ENCODE measurements around the gene ANGPTL2.

The ANGPTL2 gene

DNA sequence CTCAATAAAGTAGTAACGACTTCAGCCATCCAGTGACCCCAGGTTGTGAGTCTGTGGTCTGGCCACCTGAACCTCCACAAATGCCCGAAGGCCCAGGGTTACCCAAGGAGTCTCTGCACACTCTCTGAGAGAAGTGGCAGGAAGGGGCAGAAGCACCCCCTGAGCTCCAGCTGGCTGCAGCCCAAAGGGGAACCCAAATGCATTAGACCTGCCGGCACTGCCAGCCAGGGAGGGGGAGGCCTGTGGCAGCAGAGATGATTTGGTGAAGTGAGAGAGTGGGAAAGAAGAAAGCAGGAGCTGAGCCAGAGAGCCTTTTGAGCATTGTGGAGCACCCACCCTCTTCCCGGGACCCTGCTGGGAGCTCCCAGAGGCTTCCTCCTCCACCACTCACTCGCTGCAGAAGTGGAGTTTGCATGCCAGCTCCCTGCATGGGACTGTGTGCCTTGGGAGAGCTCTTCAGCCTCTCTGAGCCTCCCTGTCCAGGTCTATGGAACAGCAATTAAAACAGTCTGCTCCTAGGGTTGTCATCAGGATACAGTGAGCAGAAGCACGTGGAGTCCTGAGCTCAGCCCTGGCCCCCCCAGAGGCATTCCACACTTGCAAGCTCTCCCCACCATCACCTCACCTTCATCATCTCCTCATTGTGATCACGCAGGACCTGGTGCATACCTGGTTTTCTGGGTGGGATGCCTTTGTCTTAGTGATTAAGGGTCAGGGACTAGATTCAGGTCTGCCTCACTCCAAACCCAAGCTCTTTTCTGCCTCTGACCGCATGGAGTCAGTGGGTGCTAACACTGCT, 13.8 kb upstream of the ANGPTL2 start:
- no peak for DNase-seq (ENCODE audit: low spot score)

- DNase-seq (ENCODE audit: low spot score) = no peak
These were observed 12.8 kb upstream of the ANGPTL2 start for GRCh38 chr9:127135056-127135745.

GRCh38 chr9:127133739-127134167, 11.3 kb upstream of the ANGPTL2 start:
- DNase-seq (ENCODE audit: low spot score) = no peak

- DNase-seq (ENCODE audit: low spot score) = no peak
These were observed 10.6 kb upstream of the ANGPTL2 start for GRCh38 chr9:127132921-127133647.

DNA sequence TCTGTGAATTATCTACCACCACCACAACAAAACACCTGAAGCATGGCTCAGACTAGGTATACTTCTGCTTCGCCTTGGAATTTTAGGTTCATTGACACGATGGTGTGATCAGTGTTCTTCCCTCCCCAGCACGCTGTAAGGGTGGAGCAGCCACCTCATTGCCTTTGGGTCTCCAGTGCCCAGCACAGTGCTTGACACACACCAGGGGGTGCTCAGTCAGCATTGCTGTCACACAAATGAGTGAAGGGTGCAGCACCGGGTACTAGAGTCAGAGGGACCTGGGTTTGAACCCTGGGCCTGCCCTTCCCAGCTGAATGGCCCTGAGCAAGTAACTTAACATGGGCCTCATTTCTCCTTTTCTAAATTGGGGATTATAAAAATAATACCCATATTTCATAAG, 9.9 kb upstream of the ANGPTL2 start:
- no peak for DNase-seq (ENCODE audit: low spot score)

DNA sequence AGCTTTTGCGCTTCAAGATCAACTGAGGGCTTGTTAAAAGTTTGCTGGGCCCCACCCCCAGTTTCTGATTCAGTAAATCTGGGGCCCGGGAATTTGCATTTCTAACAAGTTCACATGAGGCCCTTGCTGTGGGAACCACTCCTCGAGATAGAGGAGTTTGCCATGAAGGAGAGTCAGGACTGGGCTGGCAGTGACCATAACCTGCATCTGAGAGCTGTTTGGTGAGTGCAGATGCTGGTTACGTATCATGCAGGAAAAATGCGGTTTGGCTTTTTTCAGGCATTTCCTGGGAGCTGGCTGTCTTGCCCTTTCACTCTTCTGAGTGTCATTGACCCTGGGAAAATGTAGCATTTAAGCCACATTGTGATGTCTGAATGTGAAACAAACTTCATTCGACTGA, 9.4 kb upstream of the ANGPTL2 start:
- DNase-seq (ENCODE audit: low spot score) = no peak

GRCh38 chr9:127130661-127131538, 8.5 kb upstream of the ANGPTL2 start:
- DNase-seq (ENCODE audit: low spot score) = no peak

GRCh38 chr9:127130235-127130634, 7.8 kb upstream of the ANGPTL2 start:
- no peak for DNase-seq (ENCODE audit: low spot score)

- DNase-seq (ENCODE audit: low spot score) = no peak
These were observed 7.3 kb upstream of the ANGPTL2 start for GRCh38 chr9:127129718-127130085.

GRCh38 chr9:127129073-127129717, 6.8 kb upstream of the ANGPTL2 start:
- no peak for DNase-seq (ENCODE audit: low spot score)

GRCh38 chr9:127128341-127129072, 6.1 kb upstream of the ANGPTL2 start:
- no peak for DNase-seq (ENCODE audit: low spot score)

DNA sequence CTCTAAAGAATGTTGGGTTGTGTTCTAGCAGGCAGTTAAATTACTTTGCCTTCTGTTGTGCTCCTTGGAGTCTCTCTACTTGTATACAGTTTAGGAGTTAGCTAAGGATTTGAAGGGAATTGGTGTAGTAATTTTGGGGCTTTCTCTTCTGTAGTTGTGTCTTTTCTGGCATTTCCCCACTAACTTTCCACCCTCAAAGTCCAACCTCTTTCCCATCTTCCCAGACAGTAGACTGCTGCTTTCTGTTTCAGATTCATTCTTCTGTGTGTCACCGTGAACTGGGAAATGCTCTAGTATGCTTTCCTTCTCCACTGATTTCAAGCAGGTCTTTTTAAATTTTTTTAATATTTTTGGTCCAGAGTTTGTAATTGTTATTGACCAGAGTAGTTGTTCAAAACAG, 4.5 kb upstream of the ANGPTL2 start:
- no peak for DNase-seq (ENCODE audit: low spot score)

DNA sequence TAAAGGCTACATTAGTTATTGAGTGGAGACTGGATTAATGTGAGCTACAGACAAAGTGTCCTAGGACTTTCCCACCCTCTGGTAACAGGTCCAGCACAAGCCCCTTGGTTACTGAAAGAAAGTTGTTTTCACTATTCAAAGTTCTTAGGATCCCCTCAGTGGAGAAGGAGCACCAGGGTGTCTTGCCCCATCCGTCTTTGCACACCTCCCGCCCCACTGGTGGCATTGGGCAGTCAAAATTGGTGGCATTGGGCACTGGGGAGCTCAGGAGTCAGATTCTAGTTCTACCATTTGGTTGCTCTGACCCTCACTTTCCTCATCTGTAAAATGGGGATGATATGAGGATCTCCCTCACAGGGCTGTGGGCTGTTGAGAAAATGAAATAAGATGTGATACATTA, 2.4 kb upstream of the ANGPTL2 start:
- DNase-seq (ENCODE audit: low spot score) = no peak

DNA sequence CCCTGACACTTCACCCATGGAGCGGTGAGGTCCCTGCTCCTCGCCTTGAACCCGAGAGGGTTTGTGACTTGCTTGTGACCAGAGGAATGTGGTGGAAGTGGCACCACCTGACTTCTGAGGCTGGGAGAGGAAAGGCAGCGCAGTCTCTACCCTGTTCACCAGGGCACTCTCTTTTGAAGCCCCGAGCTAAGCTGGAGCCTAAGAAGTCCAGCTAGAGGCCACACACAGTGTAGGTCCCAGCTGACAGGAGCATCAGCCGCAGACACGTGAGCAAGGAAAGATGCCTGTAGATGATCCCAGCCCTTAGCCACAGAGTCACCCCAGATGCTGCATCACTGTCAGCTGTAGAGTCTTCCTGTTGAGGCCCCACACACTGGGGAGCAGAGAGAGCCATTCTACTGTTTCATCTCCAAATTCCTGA, 1.7 kb upstream of the ANGPTL2 start:
- DNase-seq (ENCODE audit: low spot score) = no peak

DNA sequence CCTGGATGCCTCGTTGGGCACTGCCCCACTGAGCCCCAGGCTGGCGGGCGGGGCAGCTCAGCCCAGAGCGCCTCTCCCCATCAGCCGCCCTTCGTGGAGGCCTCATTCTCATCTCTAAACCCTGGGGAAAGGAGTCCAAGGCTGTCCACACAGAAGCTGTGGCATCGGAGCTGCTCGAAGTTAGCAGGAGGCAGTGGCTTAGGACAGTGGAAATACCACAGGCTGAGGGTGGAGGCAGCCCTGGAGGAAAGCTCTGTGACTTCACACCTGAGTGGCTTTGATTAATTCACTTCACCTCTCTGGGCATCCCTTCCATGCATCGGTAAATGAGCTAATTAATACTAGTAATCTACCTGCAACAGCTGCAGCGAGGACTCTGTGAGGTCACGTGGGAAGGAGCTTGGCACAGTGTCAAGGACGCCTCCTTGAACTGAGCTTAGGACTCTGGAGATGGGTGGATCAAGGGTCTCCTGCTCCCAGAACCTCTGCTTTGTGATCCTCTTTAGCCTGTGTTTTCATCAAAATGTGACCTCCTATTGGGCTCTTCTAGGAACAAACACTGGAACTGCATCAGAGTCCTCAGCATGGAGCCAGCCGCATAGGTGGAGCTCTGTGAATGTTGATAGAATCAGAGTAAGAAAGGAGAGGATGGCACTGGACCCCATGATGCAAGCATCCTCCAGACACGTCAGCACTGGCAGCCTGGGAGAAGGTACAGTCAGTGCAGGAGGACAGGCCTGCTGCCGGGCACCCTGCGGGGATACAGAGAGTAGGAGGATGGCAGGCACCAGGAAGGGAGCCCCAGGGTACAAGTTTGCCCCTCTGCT, 842 bp upstream of the ANGPTL2 start:
- DNase-seq (ENCODE audit: low spot score) = no peak

DNA sequence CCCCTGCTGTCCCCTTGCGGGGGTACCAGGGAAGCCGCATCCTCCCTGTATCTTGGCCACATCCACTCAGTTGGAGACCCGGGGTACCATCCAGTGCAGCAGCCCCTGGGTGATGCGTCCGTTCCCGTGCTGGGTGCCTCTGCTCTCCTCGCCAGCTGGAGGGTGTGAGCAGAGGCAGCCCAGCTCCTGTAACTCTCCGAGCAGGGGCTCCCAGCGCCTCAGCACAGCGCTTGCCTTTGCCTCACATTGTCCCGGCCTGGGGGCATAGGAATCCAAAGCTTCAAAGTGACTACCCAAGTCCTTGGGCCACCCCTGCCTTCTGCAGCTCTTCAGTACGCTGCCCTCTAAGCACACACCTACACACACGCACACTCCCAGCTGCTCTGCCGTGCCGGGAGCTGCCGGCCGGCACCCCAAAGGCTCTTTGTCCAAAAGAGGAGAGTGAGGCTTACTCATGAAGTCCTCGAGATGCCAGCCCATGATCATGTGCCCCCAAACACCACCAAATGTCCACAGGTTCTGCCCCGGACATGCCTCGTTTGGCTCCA, 733 bp downstream of the ANGPTL2 start:
- DNase-seq (ENCODE audit: low spot score) = no peak

- DNase-seq (ENCODE audit: low spot score) = no peak
These were observed 3.1 kb downstream of the ANGPTL2 start for GRCh38 chr9:127119320-127119709.

DNA sequence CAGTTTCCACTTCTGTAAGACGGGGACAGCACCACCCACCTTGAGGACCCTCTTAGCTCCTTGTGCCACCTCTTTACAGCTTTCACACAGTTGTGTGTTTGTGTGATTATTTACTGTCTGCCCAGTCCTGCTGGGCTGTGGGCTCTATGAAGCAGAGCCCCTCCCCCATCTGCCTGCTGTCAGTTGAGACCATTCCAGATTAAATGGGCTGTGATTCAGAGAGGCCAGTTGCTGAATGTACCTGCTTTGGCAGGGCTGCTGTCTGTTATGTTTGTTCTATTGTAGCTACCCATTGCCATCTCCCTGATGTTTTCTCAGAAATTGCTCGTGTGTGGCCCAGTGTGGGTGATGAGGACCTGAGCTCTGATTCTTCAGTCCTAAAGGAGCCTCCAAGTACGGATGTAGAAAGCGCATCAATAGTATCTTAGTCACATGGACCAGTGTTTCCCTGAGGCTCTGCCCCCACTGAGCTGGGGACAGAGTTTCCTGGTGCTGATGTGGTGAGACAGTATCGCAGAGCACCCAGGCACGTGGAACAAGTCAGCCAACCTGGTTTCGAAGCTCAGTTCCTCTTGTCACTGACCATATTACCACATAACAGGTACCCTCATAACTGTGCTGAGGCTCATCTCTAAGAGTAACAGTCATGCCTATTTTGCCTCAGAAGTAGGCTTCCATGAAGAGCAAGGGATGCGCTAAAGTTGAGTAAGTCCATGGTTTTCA, 3.7 kb downstream of the ANGPTL2 start:
- DNase-seq (ENCODE audit: low spot score) = no peak

DNA sequence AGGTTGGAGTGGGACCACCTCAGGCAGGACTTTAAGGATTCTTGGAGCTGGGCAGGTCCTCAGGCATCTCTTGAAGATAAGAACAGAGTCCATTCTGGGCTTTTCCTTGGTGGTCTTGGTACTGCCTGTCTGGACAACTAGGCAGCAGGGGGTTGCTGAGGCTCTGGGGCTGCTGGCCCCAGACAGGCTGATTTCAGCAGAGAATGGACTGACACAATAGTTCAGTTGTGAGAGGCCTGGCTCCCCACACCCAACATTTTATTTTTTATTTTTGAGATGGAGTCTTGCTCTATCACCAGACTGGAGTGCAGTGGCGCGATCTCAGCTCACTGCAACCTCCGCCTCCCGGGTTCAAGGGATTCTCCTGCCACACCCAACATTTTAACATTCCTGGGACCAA, 4.6 kb downstream of the ANGPTL2 start:
- no peak for DNase-seq (ENCODE audit: low spot score)
